ENCODE results near the gene C16orf87. TPM values are rescaled to one million over a fixed set of nuclear protein-coding genes. Genes with fewer than 3 reads are reported as not detected.
"Not testable (repeated sequence)": the region's sequence is repeated elsewhere in the genome, so short reads cannot be mapped to it uniquely, and the experiment has no call there.

C16orf87 gene, protein sequence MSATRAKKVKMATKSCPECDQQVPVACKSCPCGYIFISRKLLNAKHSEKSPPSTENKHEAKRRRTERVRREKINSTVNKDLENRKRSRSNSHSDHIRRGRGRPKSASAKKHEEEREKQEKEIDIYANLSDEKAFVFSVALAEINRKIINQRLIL
- total RNA-seq, result 10 to 100 TPM; 21.6 to 23.0 TPM

DNA sequence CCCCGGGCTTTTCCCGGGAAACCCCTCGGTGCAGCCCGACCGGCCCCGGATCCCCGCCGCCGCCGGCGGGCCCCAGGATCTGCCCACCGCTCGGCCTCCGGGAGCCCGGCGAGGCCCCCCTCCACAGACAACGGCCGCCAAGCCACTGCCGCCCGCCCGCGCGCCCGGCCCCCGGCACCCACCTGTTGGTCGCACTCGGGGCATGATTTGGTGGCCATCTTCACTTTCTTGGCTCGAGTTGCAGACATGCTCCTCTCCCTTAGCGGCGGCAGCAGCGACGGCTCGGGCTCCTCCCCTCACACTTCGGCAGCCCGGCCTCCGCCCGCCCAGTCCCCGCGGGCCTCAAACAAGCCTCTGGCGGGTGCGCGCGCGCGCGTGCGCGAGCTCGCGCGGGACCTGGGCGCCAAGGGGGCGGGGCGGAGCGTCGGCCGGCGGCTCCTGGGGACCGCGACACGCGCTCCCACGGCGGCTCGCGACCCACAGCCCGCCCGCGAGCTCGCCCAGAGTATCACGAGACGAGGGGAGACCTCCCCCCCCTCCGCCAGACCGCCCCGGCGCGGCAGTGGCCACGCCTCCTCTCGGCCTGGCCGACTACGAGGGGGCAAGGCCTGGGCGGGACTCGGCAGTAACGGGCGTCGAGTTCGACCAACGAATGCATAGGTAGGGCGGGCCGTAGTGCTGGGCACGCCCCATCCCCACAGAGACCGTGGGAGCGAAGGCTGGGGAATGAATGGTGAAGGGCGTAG lies at the start of gene C16orf87:
Gene C16orf87, minus strand, starts transcription at position 279 of the 746 bp plus-strand sequence. Its CDS starts 31 bp downstream, at position 248.
- ChIA-PET CTCF (interaction anchor here (0.8 to 1.6 kb wide), 4 partner anchors 9 to 99 kb away, joined by 3 to 4 read pairs (median 3); partner anchors contain the start of gene GPT2), POLR2A (interaction anchor here (0.5 to 1.3 kb wide), 5 partner anchors 9 to 143 kb away, joined by 3 to 6 read pairs (median 4); partner anchors contain the start of gene ORC6)

DNA sequence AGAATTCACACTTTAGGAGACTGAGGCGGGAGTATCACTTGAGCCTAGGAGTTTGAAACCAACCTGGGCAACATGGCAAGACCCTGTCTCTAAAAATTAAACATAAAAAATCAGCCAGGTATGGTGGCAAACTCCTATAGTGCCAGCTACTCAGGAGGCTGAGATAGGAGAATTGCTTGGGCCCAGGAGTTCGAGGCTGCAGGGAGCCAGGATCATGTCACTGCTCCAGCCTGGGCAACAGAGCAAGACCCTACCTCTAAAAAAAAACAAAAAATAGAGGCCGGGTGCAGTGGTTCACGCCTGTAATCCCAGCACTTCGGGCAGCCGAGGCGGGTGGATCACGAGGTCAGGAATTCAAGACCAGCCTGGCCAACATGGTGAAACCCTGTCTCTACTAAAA lies 44.3 kb upstream of the C16orf87 start:
- CTCF ChIA-PET, result interaction anchor here (0.9 kb wide), 1 partner anchor 8 kb away, joined by 3 read pairs; no protein-coding TSS in a partner anchor
- POLR2A ChIA-PET, result interaction anchor here (0.6 kb wide), 1 partner anchor 236 kb away, joined by 5 read pairs; no protein-coding TSS in a partner anchor

DNA sequence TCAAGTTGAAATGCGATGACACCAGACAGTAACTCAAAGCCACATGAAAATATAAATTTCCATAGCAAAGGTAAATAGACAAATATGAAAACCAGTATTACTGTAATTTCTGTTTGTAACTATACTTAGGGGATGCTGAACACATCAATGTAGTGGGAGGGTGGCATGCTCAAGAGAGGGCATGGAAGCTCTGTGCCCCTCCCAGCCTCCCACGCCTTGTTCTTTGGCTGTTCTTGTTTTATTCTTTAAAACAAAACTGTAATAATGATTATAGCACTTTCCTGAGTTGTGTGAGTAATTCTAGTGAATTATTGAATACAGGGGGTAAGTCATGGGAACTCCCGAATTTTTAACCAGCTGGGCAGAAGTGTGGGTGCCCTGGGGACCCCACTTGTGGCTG lies 42.2 kb upstream of the C16orf87 start:
- ChIA-PET POLR2A (interaction anchor here (0.6 kb wide), 1 partner anchor 10 kb away, joined by 4 read pairs; no protein-coding TSS in a partner anchor), CTCF (interaction anchor here (1.2 kb wide), 1 partner anchor 16 kb away, joined by 3 read pairs; no protein-coding TSS in a partner anchor)

DNA sequence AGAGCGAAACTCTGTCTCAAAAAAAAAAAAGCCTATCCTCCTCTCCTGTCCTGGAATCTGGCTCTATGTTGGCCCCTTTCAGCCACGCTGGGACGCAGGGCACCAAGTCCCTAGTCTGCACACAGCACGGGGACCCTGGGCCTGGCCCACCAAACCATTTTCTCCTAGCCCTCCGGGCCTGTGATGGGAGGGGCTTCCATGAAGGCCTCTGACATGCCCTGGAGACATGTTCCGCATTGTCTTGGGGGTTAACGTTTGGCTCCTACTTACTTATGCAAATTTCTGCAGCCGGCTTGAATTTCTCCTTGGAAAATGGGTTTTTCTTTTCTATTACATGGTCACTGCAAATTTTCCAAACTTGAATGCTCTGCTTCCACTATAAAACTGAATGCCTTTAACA lies 40.6 kb upstream of the C16orf87 start:
- ChIA-PET CTCF (no interaction called here), POLR2A (no interaction called here)

DNA sequence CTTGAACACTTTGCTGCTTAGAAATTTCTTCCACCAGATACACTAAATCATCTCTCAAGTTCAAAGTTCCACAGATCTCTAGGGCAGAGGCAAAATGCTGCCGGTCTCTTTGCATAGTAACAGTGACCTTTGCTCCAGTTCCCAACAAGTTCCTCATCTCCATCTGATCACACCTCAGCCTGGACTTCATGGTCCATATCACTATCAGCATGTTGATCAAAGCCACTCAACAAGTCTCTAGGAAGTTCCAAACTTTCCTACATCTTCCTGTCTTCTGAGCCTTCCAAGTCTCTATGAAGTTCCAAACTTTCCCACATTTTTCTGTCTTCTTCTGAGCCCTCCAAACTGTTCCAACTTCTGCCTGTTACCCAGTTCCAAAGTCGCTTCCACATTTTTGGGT lies 37.9 kb upstream of the C16orf87 start:
- POLR2A ChIA-PET, CTCF ChIA-PET: not testable (repeated sequence)

DNA sequence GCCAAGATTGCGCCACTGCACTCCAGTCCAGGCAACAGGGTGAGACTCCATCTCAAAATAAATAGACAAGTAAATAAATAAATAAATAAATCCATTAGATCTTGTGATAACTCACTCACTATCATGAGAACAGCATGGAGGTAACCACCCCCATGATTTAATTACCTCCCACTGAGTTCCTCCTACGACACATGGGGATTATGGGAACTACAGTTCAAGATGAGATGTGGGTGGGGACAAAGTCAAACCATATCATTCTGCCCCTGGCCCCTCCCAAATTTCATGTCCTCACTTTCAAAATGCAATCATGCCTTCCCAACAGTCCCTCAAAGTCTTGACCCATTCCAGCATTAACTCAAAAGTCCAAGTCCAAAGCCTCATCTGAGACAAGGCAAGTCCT lies 36.5 kb upstream of the C16orf87 start:
- CTCF ChIA-PET, POLR2A ChIA-PET: not testable (repeated sequence)

DNA sequence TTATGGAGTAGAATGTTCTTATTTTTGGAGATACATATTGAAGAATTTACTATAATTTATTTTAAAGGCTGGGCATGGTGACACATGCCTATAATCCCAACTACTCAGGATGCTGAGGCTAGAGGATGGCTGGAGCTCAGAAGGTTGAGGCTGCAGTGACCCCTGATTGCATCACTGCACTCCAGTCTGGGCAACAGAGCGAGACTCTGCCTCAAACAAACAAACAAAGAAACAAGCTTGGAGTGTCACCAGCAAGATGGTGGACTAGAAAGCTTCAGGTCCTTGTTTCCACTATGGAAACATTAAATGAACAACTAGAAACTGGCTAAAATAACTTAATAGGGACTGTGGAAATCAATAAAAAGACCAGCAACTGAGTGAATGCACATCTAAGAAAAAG lies 35.3 kb upstream of the C16orf87 start:
- ChIA-PET CTCF (no interaction called here), POLR2A (no interaction called here)

DNA sequence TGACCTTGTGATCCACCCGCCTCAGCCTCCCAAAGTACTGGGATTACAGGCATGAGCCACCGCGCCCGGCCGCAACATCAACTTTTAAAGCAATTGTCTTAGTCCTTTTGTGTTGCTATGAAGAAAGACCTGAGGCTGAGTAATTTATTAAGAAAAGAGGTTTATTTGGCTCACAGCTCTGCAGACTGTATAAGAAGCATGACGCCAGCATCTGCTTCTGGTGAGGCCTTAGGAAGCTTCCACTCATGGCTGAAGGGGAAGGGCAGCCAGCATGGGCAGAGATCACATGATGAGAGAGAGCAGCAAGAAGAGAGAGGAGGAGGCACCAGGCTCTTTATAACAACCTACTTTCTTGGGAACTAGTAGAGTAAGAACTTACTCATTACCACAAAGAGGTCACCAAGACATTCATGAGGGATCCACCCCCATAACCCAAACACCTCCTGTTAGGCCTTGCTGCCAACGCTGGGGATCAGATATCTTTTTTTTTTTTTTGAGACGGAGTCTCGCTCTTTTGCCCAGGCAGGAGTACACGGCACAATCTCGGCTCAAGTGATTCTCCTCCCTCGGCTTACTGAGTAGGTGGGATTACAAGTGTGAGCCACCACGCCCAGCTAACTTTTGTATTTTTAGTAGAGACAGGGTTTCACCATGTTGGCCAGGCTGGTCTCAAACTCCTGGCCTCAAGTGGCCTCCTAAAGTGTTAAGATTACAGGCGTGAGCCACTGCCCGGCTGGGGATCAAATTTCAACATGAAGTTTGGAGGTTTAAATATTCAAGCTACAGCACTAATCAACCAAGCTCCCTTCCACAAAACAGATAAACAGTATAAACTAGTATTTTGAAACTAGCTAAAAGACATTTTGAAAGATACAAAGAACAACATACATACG lies 31.8 kb upstream of the C16orf87 start:
- POLR2A ChIA-PET, result interaction anchor here (0.6 kb wide), 1 partner anchor 10 kb away, joined by 4 read pairs; no protein-coding TSS in a partner anchor
- CTCF ChIA-PET, result interaction anchor here (0.6 to 1.8 kb wide), 2 partner anchors 9 to 66 kb away, joined by 3 to 5 read pairs; no protein-coding TSS in a partner anchor

DNA sequence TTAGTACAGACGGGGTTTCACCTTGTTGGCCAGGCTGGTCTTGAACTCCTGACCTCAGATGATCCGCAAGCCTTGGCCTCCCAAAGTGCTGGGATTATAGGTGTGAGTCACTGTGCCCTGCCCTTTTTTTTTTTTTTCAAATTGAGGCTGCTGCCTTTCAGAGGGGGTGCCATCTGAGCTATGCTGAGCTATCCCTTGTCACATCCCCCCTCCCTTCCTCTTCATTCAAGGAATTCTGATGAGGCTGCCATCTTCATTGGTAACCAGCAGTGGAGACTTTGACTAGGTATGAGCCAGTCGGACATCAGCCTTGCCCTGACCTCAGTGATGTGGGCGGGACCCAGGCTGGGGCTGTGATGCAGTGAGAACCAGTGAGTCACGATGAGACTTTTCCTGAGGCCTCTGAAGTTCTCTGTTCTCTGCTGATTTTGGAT lies 28.8 kb upstream of the C16orf87 start:
- ChIA-PET POLR2A (no interaction called here), CTCF (interaction anchor here (0.6 to 0.9 kb wide), 2 partner anchors 19 to 1461 kb away, joined by 3 read pairs; no protein-coding TSS in a partner anchor)

DNA sequence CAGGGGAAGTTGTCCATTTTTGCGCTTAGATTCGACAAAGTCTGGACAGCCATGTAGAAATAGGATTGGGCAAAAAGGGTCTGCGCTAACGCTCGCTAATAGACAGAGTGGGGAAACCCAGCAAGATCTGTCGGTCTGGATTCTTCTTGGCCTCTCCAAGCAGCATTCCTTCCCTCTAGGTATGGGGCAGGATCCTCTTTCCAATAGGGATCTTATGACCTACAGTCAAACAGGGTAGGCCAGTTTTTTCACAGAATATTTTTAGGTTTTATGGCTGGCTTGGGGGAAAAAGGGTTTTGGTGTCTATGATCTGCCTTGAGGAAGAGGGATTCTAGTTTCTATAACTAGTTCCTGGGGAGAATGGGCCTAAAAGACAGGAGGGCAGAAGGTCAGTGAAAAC lies 27.2 kb upstream of the C16orf87 start:
- CTCF ChIA-PET, result interaction anchor here (0.6 kb wide), 1 partner anchor 32 kb away, joined by 3 read pairs; no protein-coding TSS in a partner anchor
- POLR2A ChIA-PET, result no interaction called here

DNA sequence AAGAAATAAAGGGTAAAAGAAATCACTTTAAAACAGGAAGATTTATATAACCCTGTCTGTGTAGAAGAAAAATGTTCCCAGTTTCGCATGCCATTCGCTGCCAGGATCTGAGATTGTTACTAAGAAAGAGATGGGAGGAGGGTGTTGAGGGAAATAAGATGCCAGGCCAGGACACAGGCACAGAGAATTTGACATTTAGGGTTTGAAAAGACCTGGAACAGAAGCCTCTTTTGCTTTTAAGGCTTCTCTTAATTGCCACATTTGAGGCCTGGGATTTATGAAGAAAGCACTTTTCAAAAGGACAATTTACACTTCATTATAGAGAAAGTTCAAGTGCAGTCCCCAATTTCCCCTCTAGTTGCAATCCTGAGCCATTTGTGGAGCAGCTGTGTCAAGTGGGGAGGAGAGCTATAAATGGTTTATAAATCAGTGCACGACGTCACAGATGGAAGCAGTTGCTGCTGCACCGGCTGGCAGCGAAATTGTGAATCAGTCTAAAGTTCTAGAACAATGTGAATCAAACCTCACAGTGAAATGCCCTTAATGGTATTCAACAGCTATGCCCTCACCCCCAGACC lies 26.5 kb upstream of the C16orf87 start:
- POLR2A ChIA-PET, result no interaction called here
- CTCF ChIA-PET, result interaction anchor here (0.6 kb wide), 1 partner anchor 31 kb away, joined by 3 read pairs; no protein-coding TSS in a partner anchor

DNA sequence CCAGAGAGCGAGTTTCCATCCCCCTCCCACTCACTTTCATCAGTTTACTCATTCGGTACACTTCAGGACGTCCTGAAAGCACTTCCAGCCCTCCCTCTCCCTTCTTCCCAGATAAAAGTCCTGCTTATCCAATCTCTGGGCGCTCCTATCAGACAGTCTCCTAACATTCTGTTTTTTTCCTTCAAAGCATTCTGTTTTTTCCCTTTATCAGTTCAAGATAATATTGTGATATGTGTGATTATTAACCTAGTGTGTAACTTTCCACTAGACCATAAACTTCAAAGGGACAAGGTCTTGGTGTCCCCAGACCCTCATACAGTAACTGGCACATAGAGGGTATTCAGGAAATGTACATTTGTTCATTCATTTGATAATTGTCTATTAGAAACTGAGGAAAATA lies 24.4 kb upstream of the C16orf87 start:
- CTCF ChIA-PET, result no interaction called here
- POLR2A ChIA-PET, result no interaction called here

DNA sequence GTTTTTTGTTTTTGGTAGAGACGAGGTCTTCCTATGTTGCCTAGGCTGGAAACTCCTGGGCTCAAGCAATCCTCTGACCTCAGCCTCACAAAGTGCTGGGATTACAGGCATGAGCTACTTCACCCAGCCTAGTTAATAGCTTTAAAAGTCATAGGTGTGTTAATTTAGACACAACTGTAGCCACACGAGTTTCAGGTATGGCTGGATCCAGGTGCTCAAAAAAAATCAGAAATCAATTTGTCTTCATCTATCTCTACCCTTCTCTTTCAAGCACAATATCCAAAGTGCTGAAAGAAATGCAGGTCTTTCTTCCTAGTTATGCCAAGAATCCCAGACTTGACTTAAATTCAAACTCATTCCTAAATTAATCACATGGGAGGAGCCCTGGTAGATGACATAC lies 23.9 kb upstream of the C16orf87 start:
- ChIA-PET POLR2A (interaction anchor here (1.3 kb wide), 1 partner anchor 31 kb away, joined by 5 read pairs; no protein-coding TSS in a partner anchor), CTCF (interaction anchor here (1.0 to 2.8 kb wide), 10 partner anchors 10 to 165 kb away, joined by 3 to 29 read pairs (median 4); partner anchors contain the start of genes GPT2 and ORC6)

DNA sequence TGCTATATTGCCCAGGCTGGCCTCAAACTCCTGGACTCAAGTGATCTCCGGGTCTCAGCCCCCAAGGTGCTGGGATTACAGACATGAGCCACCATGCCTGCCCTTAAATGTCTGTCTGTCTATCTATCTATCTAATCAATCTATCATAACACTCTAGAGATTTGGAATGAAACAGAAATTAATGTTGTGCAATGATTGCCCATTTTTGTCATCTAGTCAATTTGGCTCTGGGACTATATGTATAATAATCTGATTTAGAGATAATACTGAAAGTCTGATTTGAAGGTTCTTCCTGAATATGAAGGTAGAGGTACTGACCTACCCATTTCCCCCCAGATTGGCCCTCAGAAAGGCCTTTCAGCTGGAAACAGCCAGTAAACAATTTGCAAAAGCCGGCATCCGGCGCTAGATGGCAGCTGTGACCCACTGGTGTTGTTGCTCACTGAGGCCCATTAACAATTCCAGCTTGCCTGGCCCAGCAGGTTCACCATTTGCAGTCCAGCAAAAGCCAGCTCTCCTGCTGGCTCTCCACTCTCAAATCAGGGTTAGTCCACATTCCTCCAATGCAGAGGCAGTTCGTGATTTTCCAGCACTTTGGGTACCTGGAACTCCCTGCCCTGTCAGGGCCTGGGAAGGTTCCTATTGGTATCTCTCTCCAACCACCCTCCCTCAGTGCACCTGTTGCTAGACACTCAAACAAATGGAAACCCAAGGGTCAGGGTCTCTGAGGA lies 22.9 kb upstream of the C16orf87 start:
- ChIA-PET CTCF (interaction anchor here (0.6 to 2.8 kb wide), 15 partner anchors 9 to 180 kb away, joined by 3 to 29 read pairs (median 4); partner anchors contain the start of genes GPT2 and ORC6), POLR2A (interaction anchor here (1.3 kb wide), 1 partner anchor 32 kb away, joined by 5 read pairs; no protein-coding TSS in a partner anchor)

DNA sequence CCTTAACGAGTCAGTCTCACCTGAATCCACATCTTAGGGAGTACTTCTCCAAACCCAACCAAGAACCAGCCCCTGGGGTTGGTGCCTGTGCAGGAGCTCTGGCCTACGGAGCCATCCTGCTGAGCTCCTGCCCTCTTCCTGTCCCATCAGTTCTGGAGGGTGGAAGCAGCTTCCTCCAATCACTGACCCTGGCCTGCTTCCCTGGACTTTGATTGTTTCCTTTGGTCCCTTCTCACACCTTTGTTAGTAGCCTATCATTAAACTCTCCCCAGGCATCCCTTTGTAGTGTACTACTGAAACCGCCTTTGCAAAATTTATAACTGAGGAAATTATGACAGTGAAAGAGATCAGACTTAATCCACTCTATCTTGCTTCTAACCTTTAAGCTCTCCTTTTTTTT lies 21.1 kb upstream of the C16orf87 start:
- ChIA-PET POLR2A (no interaction called here), CTCF (interaction anchor here (1.1 to 2.8 kb wide), 2 partner anchors 52 to 57 kb away, joined by 3 to 29 read pairs; no protein-coding TSS in a partner anchor)

DNA sequence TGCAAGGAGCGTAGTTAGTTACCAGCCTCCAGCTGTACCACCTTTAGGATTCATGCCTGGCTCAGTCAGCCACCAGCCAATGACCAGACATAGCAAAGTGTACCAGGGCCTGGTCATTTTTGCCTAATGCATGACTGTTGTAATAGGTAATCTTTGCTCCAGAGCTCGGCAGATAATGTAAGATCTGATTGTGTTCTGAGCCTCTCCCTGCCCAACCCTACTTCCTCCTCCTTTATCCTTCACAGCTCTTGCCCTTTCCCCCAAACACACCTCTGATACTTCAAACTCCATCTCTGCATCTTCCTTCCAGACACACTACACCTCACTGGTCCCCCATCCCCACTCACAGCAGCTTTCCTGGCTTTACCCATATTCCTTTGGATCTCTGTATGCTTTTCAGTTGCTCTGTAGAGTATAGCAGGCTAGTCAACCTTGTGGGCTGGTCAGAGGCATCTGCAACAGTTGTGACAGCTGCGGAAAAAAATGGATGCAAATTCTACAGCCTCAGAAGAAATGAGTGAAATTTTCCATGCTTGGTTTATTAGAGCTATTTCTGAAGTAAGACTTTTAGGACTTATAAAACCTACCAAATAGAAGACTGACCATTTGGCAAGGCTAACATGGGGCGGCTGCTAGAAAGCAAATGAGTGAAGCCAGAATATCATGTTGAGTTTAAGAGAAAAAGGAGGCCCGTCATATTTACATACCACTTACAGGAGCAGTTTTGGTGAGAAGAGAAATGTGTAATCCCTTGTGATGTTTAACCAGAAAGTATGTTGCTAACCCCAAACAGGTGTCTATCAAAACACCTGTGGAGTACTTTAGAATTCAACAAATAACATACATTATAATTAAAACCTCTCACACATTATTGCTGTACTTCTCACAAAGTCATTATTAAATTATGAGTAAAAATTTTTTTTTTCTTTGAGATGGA lies 19.9 kb upstream of the C16orf87 start:
- ChIA-PET CTCF (interaction anchor here (0.7 to 1.3 kb wide), 2 partner anchors 58 to 257 kb away, joined by 3 read pairs; no protein-coding TSS in a partner anchor), POLR2A (no interaction called here)

Measured in activated CD8-positive, alpha-beta memory T cell treated with anti-CD3 and anti-CD28 coated beads for 36 hours (primary cell).